Measurements from ENCODE around the gene ESR2. TPM values are rescaled to one million over a fixed set of nuclear protein-coding genes. Genes with fewer than 3 reads are reported as not detected.
A peak's percentile ranks its signal among the peaks of the same experiment; 100 is the strongest.

ESR2 gene
- total RNA-seq, result 0.16 and 0.18 TPM in 2 replicates
- long read RNA-seq, partial matches to known transcripts, result 0 of 1 reads
- long read RNA-seq, other reads (novel, unspliced or antisense), result 1 of 1 reads

DNA sequence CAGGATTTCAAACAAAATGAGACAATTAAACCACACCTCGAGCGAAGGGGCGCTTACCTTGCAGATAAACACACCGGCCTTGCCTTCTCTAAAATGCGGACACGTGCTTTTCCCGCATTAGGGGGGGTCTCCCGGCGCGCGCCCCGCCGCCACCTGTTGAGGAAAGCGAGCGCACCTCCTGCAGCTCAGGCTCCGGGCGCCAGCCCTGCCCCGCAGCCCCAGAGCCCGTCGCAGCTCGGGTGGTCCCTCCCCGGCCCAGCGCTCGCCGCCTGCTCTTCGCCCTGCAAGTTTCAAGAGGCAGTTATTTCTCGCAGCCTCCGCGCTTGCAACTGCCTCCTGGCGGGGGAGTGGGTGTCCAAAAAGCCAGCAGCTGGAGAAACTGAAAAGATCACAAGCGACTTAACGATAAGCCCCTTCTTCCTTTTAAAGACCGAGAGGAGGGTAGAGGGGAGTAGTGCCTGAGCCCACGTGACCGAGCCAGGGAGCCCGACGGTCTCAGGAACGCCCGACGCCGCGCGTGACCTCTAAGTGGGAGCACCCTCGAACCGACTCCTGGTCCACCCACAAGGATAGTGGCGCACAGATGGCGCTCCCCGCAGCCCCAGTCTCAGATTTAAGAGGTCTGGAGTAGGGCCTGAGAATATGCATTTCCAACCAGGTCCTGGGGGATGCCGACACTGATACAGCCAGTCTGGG lies at the start of gene ESR2:
ESR2 (minus strand) TSS at position 396 of the 696 bp plus-strand sequence. CDS start 11,386 bp downstream, outside the sequence.
- H3K36me3 Mint-ChIP-seq (ENCODE audit: unreplicated experiment), result no peaks in the 10 kb centered on the region
- H3K27ac Mint-ChIP-seq (ENCODE audit: unreplicated experiment), result no peak within 1 kb of the TSS
- H3K9me3 Mint-ChIP-seq (ENCODE audit: unreplicated experiment), result no peaks in the 10 kb centered on the region
- peak; percentile 82 for DNase-seq (ENCODE audit: extremely low spot score, unreplicated experiment)
- peaks cover 53% of the 10 kb centered on the region for H3K27me3 Mint-ChIP-seq (ENCODE audit: unreplicated experiment)
- peak within 1 kb of the TSS; percentile 74 for H3K4me3 Mint-ChIP-seq (ENCODE audit: unreplicated experiment)
- TF ChIP-seq CTCF (IDR thresholded peaks at IDR 0.05), result peak; percentile 58
- peaks cover 15% of the 10 kb centered on the region for H3K4me1 Mint-ChIP-seq (ENCODE audit: unreplicated experiment)

DNA sequence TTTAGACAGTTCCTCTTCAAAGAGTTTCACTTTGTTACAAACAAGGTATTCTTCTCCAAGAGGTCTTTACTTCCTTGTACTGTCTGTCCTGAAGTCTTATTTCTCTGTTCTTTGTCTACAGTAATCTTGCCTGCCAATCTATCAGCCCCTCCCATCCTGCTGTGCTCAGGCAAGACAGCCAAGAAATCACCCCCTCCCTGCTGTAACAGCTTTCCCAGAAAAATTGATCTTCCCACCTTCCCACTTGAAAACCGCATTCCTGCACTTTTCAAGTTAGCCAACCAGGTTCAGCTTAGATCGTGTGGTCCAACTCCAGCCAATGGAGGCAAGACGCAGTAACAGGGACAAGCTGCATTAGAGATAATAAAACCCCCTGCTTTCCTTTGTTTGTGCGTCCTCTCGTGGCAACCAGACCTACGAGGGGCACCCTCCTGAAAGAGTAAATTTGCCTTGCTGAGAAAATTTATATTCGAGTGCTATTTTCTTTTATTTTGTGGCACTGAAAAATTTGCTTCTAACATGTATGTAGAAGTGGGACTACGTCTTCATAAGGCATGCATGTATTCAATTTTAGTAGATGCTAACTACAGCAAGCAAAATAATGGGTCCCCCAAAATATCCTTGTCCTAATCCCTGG lies 46.5 kb upstream of the ESR2 start:
- Mint-ChIP-seq H3K9me3 (ENCODE audit: unreplicated experiment) (peaks cover 8% of the 10 kb centered on the region), H3K4me3 (ENCODE audit: unreplicated experiment) (no peak overlapping the region), H3K27me3 (ENCODE audit: unreplicated experiment) (no peaks in the 10 kb centered on the region), H3K27ac (ENCODE audit: unreplicated experiment) (no peak overlapping the region), H3K4me1 (ENCODE audit: unreplicated experiment) (peaks cover 16% of the 10 kb centered on the region), H3K36me3 (ENCODE audit: unreplicated experiment) (peaks cover 4% of the 10 kb centered on the region)
- TF ChIP-seq CTCF (IDR thresholded peaks at IDR 0.05), result no peak
- no peak for DNase-seq (ENCODE audit: extremely low spot score, unreplicated experiment)

- peaks cover 14% of the 10 kb centered on the region for H3K4me1 Mint-ChIP-seq (ENCODE audit: unreplicated experiment)
- H3K9me3 Mint-ChIP-seq (ENCODE audit: unreplicated experiment), result peaks cover 8% of the 10 kb centered on the region
- no peak for TF ChIP-seq CTCF (IDR thresholded peaks at IDR 0.05)
- peak overlapping the region; percentile 89 for H3K4me3 Mint-ChIP-seq (ENCODE audit: unreplicated experiment)
- DNase-seq (ENCODE audit: extremely low spot score, unreplicated experiment), result peak; percentile 96
- peaks cover 4% of the 10 kb centered on the region for H3K36me3 Mint-ChIP-seq (ENCODE audit: unreplicated experiment)
- H3K27ac Mint-ChIP-seq (ENCODE audit: unreplicated experiment), result peak overlapping the region; percentile 93
- H3K27me3 Mint-ChIP-seq (ENCODE audit: unreplicated experiment), result no peaks in the 10 kb centered on the region
These were observed 44.6 kb upstream of the ESR2 start for GRCh38 chr14:64338616-64339316.

GRCh38 chr14:64337888-64338615 lies 43.9 kb upstream of the ESR2 start:
- TF ChIP-seq CTCF (IDR thresholded peaks at IDR 0.05), result peak; percentile 36
- Mint-ChIP-seq H3K9me3 (ENCODE audit: unreplicated experiment) (peaks cover 8% of the 10 kb centered on the region), H3K4me3 (ENCODE audit: unreplicated experiment) (peak overlapping the region; percentile 89), H3K27ac (ENCODE audit: unreplicated experiment) (peak overlapping the region; percentile 93), H3K27me3 (ENCODE audit: unreplicated experiment) (no peaks in the 10 kb centered on the region), H3K4me1 (ENCODE audit: unreplicated experiment) (peaks cover 14% of the 10 kb centered on the region), H3K36me3 (ENCODE audit: unreplicated experiment) (peaks cover 4% of the 10 kb centered on the region)
- DNase-seq (ENCODE audit: extremely low spot score, unreplicated experiment), result peak; percentile 92
